Fibroblast of the conjunctiva (primary cell): ENCODE results near the gene DEAF1.
"Not testable (repeated sequence)": the region's sequence is repeated elsewhere in the genome, so short reads cannot be mapped to it uniquely, and the experiment has no call there.

Source experiments
- DNase-seq: peaks from one replicate; pipeline ENCODE4 v3.0.0-alpha.2; 2010; ENCODE audit warnings: low read depth

Gene DEAF1

GRCh38 chr11:694563-695287 lies at the start of gene DEAF1:
Gene DEAF1 (minus strand): TSS chr11:695222. CDS start chr11:695047, 175 bp downstream.
- peak; percentile 97 for DNase-seq

- DNase-seq, result no peak
Observed at GRCh38 chr11:742571-743201, 47.7 kb upstream of the DEAF1 start.

- DNase-seq, result no peak
Observed at GRCh38 chr11:742156-742546, 47.1 kb upstream of the DEAF1 start.

- DNase-seq, result not testable (repeated sequence)
Observed at GRCh38 chr11:737899-738298, 42.9 kb upstream of the DEAF1 start.

GRCh38 chr11:737366-737765 lies 42.3 kb upstream of the DEAF1 start:
- DNase-seq, result no peak

GRCh38 chr11:734541-734940 lies 39.5 kb upstream of the DEAF1 start:
- not testable (repeated sequence) for DNase-seq

- DNase-seq, result no peak
Observed at GRCh38 chr11:733072-733471, 38.0 kb upstream of the DEAF1 start.

GRCh38 chr11:729492-730074 lies 34.6 kb upstream of the DEAF1 start:
- DNase-seq, result no peak

- DNase-seq, result no peak
Observed at GRCh38 chr11:728901-729491, 34.0 kb upstream of the DEAF1 start.

- DNase-seq, result peak; percentile 85
Observed at GRCh38 chr11:727859-728748, 33.1 kb upstream of the DEAF1 start.

GRCh38 chr11:727281-727701 lies 32.3 kb upstream of the DEAF1 start:
- no peak for DNase-seq

- no peak for DNase-seq
Observed at GRCh38 chr11:726278-727220, 31.5 kb upstream of the DEAF1 start.

- DNase-seq, result no peak
Observed at GRCh38 chr11:725624-726202, 30.7 kb upstream of the DEAF1 start.

- DNase-seq, result no peak
Observed at GRCh38 chr11:724778-725386, 29.9 kb upstream of the DEAF1 start.

- DNase-seq, result no peak
Observed at GRCh38 chr11:724049-724777, 29.2 kb upstream of the DEAF1 start.

- peak; percentile 37 for DNase-seq
Observed at GRCh38 chr11:723120-723883, 28.3 kb upstream of the DEAF1 start.

GRCh38 chr11:722346-722811 lies 27.4 kb upstream of the DEAF1 start:
- no peak for DNase-seq

- no peak for DNase-seq
Observed at GRCh38 chr11:721741-722345, 26.8 kb upstream of the DEAF1 start.
